Activated CD4-positive, alpha-beta T cell treated with anti-CD3 and anti-CD28 coated beads, Interleukin-2, amount 50 U/mL, for 16 hours (primary cell): ENCODE data around the gene KIF1B.
A peak's percentile ranks its signal among the peaks of the same experiment; 100 is the strongest.
"Not testable (repeated sequence)": the region's sequence is repeated elsewhere in the genome, so short reads cannot be mapped to it uniquely, and the experiment has no call there.

Source experiments
- DNase-seq: peaks from one replicate; pipeline ENCODE4 v3.0.0-alpha.2; 2020

KIF1B gene

DNA sequence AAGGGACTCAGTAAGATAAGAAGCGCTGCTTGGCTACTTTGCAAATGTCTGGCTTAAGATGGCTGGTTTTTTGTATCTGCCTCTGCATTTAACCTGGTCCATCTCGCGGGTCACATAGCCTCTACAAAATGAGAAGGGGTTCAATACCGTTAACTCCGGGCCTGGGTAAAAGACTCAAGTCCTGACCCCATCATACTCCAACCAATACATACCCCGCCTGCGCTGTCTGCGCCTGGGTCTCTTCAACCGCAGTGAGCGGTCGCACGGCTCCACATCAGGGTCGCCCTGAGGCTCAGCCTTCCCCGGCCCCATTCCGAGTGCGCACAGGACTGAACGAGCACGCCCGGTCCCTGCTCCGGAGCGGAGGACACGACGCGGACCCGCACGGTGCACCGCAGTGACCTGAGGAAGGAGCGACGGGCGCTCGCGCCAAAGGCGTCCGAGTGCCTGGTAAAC lies 187.9 kb downstream of the KIF1B start:
- no peak for DNase-seq

GRCh38 chr1:10398734-10399443 lies 188.5 kb downstream of the KIF1B start, which contains the start of gene PGD:
TSS of gene PGD (plus strand) at chr1:10399064. CDS start at chr1:10399118, 54 bp downstream.
- peak; percentile 99 for DNase-seq

DNA sequence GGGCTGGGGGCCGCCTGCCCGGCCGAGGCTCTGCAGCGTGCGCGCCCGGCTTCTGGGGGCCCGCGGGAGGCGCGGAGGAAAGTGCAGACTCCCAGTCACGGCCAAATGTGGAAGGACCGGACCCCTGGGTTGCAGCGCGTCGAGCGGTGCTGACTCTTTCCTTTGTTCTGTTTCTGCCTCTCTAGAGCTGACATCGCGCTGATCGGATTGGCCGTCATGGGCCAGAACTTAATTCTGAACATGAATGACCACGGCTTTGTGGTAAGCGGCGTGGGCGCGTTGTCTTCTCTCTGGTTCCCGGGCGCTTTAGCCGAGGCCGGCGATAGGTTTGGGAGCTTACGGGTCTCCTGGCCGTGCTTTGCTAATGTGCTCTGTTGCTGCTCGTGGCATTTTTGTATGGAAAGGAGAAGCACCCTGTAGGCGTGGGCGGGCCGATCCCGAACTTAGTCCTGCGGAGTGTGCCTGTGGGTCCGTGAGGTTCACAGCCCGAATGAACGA lies 189.1 kb downstream of the KIF1B start:
- no peak for DNase-seq

DNA sequence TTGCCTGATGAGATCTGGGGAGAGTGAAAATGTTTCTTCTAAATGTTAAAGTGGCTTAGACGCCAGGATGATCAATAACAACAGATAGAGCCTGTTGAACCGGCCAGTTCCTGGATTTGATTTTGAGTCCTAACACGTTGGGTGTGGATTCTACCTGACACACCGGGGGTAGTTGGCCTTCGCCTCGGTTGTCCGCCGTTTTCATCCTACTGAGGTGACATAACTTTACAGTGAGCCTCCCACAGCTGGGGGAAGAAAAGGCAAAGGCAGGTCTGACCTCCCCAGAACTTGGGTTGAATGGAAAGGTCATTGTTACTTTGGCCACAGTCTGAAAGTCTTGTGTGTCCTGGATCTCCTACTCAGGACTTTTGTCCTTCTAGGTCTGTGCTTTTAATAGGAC lies 189.6 kb downstream of the KIF1B start:
- DNase-seq, result no peak

- DNase-seq, result no peak
These were observed 190.9 kb downstream of the KIF1B start for GRCh38 chr1:10401281-10401680.

- DNase-seq, result no peak
These were observed 192.4 kb downstream of the KIF1B start for GRCh38 chr1:10402729-10403274.

- no peak for DNase-seq
These were observed 196.8 kb downstream of the KIF1B start for GRCh38 chr1:10407201-10407600.

GRCh38 chr1:10415211-10415930 lies 205.0 kb downstream of the KIF1B start:
- peak; percentile 58 for DNase-seq

- not testable (repeated sequence) for DNase-seq
These were observed 205.6 kb downstream of the KIF1B start for GRCh38 chr1:10415967-10416366.

DNA sequence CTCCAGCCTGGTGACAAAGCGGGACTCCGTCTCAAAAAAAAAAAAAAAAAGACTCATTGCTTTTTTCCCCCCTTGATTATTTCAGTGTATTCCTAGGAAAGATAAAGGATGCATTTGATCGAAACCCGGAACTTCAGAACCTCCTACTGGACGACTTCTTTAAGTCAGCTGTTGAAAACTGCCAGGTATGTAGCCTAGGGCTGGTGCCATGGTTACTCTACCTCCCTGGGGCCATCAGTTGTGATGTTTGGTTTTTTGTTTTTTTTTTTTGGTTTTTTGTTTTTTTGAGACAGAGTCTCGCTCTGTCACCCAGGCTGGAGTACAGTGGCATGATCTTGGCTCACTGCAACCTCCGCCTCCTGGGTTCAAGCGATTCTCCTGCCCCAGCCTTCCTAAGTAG lies 208.4 kb downstream of the KIF1B start:
- not testable (repeated sequence) for DNase-seq

- DNase-seq, result no peak
These were observed 209.0 kb downstream of the KIF1B start for GRCh38 chr1:10419351-10419750.

DNA sequence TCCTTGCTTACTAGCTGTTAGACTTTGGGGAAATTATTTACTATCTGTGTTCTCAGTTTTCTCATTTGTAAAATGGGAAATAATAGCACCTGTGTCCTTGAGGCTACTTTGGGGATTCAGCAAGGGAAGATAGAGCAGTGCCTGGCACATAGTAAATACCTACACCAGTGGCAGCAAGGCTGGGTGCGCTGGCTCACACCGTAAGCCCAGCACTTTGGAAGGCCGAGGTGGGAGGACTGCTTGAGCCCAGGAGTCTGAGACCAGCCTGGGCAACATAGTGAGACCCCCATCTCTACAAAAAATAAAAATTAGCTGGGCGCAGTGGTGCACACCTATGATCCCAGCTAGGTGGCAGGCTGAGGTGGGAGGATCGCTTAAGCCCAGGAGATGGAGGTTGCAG lies 211.3 kb downstream of the KIF1B start:
- no peak for DNase-seq

DNA sequence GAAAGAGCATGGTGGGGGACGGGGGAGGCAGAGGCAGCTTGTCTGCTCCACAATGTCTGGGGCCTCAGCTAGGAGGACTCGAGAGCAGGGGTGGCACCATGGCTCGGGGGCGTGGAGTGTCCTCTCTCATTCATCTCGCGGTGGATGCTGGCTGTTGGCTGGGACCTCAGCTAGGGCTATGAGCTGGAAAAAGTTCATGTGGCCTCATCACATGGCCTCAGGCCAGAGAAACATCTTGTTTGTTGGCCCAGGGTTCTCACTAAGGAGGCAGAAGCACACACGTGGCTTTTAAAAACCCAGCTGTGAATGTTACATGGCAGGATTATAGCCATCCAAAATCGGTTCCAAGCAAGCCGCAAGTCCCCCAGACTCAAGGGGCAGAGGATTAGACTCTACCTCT lies 213.7 kb downstream of the KIF1B start:
- DNase-seq, result no peak

GRCh38 chr1:10424651-10425050 lies 214.3 kb downstream of the KIF1B start:
- DNase-seq, result no peak

DNA sequence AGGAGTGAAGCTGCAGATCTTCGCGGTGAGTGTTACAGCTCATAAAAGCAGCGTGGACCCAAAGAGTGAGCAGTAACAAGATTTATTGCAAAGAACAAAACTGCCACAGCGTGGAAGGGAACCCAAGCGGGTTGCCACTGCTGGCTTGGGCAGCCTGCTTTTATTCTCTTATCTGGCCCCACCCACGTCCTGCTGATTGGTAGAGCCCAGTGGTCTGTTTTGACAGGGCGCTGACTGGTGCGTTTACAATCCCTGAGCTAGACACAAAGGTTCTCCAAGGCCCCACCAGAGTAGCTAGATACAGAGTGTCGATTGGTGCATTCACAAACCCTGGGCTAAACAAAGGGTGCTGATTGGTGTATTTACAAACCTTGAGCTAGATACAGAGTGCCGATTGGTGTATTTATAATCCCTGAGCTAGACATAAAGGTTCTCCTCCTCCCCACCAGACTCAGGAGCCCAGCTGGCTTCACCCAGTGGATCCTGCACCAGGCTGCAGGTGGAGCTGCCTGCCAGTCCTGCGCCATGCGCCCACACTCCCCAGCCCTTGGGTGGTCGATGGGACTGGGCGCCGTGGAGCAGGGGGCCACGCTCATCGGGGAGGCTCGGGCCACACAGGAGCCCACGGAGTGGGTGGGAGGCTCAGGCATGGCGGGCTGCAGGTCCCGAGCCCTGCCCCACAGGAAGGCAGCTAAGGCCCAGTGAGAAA lies 215.6 kb downstream of the KIF1B start:
- DNase-seq, result not testable (repeated sequence)

- not testable (repeated sequence) for DNase-seq
These were observed 216.1 kb downstream of the KIF1B start for GRCh38 chr1:10426535-10426848.

DNA sequence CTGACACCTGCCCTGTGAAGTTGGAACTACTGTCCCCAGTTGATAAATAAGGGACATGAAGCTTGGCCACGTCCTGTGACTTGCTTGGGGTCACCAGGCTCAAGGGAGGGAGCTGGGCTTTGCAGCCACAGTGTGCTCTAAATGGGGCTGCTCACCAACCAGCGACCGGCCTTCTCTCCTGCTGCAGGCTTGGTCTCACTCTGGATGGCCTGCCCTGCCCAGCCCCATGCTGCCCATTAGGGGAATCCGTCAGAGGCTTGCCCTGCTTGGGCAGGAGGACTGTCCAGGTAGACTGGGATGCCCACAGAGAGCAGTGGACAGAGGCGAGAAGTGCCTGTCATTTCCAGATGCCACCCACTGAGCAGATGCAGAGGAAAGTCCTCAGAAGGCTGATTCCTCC lies 218.6 kb downstream of the KIF1B start:
- DNase-seq, result no peak

DNA sequence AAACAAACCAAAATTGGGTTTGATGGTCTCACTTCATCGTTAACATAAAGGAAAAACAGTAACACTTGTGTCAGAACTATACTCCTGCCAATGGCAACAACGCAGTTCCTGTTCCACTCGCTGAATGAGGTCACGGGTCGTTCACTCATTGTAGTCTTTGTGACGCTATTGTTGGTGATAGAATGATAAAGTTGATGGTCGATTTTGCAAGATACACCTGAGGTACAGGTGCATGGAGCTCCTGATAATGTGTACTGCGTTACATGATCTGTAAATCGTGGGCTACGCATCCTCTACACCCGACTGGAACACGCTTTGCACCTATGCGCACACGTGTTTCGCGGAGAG lies 219.5 kb downstream of the KIF1B start:
- DNase-seq, result peak; percentile 43

GRCh38 chr1:10430216-10431069 lies 220.1 kb downstream of the KIF1B start, which contains the start of gene CENPS:
TSS of gene CENPS (plus strand) at chr1:10430433. CDS start at chr1:10430518, 85 bp downstream.
- peak; percentile 93 for DNase-seq
